SKM-1 (cell line): ENCODE measurements around the gene PLEKHG4B.

Experiments
- DNase-seq: peaks from one replicate; lab custom pipeline; 2025; ENCODE audit not compliant: unreplicated experiment; lab: John Stamatoyannopoulos, UW

PLEKHG4B gene

DNA sequence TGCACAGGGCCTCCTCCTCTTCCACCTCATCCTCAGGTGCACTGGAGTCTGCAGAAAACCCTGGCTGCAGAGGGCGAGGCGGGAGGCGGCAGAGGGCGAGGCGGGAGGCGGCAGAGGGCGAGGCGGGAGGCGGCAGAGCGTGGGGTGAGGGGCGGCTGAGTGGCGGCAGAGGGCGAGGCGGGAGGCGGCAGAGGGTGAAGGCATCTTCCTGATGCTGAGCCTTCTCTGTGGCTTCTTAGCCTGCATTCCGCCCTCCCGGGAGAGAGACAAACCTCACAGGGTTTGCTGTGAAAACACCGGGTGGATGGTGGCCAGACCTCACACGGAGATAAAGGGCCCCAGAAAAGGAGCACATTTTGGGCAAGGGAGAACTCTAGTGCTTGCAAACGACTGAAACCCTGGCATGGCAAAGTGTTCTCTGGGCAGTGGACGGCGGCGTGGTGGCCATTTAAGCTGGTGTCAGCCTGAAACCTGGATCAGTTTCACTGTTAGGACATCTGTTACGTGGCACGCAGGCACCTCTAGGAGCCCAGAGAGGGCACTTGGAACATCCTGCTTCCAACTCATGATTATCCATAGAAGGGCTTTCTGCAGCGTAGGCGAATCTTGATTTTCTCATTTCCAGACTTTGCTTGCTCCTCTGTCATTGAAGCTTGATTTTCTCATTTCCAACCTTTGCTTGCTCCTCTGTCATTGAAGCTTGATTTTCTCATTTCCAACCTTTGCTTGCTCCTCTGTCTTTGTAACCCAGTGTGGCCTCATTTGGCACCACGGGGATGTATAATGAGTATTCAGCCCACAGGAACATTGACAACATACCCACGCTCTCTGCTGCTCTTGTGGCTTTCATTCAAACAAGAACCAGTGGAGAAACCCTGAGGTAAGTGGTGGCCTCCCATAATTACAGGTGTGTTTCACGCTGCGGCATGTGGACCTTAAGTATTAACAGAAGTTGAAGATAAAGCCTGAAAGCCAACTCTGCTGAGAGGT, 16.3 kb upstream of the PLEKHG4B start:
- DNase-seq, result no peak

DNA sequence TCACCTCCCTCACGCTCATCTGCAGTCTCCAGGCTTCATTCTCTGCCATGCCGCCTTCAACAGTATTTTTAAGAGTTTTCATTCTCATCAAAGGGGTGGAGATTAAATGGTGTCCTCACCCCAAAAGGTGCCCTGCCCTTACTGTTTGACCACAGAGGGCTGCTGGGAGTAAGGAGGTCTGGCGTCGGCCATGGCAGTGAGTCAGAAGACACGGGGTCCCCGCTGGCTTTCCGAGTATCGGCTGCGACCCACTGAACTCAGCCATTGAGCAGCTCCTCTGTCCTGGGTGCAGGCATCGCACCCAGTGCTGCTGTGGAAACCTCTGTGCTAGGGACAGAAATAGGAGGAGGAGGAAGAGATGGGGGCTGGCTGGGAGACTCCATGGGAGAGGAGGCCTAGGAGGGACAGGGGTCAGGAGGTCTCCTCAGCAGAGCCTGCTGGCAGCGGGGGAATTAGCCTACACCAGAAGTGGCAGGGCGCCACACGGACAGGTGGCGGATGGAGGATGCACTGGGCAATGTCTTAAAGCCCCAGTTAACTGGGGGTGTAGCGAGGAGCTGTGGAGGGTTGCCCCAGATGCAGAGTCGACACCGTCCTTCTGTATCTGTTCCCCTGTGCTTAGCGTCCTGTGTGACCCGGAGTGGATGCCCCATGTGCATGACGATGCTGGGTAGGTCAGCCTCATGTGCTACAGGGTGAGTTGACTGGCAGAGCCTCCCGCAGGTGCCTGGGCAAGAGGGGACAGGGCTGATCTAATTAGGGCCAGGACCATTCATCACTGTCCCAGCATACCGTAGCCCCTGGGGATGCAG, 15.4 kb upstream of the PLEKHG4B start:
- no peak for DNase-seq

DNA sequence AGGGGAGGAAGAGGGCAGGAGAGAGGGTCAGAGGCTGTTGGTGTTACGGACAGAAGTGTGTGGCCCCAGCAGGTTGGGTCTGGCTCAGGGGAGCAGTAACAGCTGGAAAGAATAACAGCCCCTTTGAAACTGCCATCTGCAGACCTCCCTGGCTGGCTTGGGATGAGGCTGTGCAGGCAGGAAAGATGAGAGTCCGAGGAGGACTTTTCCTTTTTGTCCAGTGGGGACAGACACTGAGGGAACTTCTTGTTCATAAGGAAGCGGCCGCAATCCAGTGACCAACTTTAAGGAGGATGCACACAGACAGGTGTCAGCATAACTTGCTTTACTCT, 14.8 kb upstream of the PLEKHG4B start:
- no peak for DNase-seq

DNA sequence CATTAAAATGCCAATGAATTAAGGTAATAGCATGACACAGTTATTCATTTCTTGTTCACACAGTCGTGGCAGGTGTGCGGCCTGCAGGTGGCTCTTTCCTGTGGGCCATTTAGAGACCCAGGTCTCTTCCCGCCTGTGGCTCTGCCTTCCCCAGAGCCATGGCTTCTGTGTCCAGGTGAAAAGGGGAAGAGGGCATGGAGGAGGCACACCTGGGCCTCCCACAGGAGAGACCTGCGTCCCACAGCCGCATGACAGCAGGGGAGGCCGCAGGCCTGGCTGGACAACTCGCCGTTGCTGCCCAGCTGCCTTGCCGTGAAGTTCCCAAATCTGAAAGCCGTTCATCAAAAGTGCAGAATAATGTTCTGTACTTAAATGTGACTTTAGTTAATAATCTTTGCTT, 14.4 kb upstream of the PLEKHG4B start:
- no peak for DNase-seq

DNA sequence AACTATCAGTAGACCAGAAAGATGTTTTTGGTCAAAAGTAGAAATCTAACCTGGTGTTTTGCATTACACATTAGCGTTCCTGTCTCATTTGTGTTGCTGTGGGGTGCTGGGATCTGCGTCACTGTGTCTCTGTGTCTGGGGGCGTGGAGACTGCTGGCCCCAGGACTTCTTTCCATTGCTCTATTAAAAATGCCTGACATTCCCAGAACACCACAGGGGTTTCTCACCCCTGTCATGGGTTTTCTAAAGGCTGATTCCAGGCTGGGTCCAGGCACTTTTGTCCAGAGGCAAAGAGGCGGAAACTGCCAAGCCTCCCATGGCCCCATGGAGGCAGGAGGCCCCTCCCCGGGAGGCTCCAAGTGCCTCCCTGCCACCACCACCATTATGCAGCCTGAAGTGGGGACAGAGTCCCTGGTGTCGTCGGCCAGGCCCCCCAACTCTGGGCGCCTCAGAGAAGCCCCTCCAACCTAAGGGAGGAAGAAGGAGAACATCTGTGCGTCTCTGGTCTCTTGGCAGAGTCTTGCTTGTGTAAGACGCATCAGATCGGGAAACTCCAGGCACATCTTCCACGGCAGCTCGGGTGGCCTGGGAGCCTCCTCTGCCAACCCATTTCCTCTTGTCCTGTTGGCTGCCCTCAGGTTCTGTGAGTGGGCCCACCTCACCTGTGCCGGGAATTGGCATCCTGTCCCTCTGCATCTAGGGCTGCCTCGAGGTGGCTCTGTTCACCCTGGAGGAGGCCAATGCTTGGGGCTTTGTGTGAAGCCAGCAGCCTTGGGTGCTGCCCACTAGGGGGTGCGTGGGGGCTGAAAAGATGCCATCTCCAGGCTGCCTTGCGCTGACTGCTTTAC, 13.8 kb upstream of the PLEKHG4B start:
- no peak for DNase-seq

DNA sequence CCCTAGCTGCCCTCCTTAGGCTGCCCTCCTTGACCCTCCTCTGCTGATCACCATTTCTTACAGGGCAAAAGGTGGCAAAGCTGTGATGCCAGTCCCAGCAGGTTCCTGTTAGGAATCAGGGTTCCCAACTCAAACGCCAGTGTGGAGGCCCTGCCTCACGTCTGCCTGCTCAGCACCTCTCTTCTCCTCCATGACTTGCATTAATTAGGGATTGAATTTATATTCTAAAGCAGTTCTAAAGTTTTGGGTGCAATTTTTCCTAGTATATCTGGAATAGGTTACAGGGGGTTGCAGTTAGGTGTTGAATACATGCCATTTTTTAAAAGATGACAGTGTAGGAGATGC, 13.2 kb upstream of the PLEKHG4B start:
- DNase-seq, result no peak

DNA sequence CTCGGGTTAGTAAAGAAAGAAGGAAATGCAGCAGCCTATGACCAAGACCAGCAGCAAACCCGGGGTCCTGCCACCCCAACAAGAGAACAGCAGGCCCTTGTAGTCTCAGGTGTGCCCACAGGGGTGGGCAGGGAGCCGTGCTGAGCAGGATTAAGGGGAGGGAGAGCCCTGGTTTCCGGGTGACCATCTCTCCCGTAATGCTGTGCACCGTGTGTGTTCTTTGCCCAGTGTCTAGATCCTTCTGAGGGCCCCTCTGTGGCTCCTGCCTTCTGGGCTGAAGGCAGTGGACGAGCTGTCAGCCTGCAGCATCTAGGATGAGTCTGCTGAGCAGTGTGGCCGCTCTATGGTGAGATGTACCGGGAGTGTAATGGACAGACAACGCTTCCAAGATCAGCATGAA, 12.7 kb upstream of the PLEKHG4B start:
- DNase-seq, result no peak

DNA sequence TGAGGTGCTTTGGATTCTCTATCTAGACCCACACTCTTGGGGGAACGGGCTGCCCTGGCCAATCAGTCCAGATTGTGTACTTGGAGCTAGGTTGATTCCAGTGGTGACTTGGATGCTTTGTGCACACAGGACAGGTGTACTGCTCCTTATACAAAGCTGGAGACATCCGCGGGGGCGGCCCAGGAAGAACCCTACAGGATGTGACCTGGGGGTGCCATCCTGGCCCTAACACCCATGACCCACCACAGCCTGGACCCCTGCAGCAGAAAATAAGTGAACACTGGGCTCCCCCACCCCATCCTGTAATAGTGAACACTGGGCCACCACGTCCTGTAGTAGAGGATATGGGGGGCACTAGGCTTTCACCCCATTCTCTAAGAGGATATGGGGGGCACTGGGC, 12.1 kb upstream of the PLEKHG4B start:
- no peak for DNase-seq

DNA sequence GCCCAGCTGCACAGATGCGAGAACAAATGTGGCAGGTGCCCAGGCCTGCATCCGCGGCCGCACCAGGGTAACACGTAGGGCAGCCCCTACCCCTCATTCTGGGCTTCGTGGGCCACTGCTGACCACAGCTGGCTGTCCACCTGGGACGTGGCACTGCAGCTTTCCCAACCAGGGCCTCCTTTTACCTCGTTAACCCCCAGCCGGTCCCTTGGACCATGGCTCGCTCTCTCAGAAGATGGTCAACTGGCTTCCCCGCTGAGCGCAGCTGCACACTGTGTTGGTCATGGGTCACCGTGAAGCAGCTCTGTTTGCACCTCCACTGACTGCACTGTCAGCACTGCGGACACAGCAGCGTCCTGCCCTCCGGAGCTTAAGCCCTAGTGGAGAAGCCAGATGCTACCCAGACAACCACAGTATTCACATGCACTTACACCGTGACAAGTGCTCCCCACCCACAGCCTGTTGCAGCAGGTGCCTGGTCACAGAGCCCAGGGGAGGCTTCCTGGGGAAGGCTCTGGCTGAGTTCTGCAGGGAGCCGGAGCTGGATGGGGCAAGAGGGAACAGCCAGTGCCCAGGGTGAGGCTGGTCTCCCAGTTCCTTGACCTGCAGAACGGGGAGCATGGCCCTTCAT, 10.5 kb upstream of the PLEKHG4B start:
- DNase-seq, result no peak

DNA sequence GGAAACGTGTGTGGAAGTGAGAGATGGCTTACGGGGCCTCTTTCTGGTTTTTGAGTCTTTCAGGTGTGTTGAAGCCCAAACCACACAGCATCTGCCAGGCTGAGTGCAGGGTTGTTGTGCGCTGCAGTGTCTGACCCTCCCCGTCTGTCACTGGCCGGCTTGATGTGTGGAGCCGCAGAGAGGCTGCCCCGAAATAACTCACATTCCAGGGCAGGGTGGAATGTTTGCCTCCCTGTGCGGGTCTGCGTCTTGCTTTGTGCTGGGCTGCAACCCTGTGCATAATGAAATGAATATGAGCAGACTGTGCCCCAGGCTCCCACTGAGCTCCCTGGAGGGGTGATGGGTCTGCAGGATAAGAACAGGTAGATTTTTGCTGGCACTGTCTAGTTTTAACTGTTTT, 9.9 kb upstream of the PLEKHG4B start:
- no peak for DNase-seq

DNA sequence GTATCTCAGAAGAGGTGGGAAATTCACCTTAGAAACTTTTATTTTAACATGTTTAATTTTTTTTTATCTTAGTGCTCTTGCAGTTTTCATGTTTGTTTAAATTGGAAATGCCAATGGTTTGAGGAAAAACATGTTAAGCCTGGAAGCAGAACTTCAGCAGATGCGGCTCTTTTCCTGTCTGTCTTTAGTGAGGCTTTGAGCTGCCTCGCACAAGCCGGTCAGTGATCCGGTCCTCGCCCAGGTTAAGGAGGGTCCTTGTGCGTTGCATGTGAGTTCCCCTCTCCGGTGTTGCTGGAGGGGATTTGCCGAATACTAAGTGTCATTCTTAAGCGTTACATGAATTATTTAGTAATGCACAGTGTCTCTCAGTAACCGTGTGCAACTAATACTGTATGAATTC, 9.4 kb upstream of the PLEKHG4B start:
- no peak for DNase-seq

DNA sequence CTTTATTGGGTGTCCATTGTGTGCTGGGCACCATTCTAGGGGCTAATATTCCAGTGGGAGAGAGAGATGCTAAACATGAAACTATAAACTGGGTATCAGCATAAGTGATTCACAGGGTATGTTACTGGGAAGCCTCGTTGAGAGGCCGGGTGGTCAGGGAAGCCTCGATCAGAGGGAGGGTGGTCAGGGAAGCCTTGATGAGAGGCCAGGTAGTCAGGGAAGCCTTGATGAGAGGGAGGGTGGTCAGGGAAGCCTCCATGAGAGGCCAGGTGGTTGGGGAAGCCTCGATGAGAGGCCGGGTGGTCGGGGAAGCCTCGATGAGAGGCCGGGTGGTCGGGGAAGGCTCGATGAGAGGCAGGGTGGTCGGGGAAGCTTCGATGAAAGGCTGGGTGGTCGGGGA, 8.9 kb upstream of the PLEKHG4B start:
- DNase-seq, result no peak

DNA sequence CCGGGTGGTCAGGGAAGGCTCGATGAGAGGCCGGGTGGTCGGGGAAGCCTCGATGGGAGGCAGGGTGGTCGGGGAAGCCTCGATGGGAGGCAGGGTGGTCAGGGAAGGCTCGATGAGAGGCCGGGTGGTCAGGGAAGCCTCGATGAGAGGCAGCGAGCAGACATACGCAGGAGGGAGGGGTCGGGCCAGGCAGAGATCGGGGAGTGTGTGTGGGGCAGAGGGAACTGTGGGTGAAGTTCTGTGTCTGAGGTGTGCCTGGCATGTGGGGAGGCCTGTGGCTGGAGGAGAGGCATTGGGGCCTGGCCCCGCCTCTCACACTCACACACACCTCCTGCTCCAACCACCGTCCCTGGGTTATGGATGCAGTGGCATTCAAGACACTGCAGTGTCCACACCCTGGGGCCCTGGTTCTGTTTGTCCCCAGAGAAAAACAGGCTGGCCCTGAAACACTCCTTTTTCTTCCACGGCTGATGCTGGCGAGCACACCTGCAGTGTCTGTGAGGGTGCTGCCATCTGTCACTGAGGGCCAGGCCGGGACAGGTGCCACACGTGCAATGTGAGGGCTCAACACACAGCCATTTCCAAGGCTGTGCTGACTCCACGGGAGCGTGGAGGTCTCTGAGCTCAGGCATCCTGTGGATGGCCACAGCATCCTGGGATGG, 6.5 kb upstream of the PLEKHG4B start:
- DNase-seq, result no peak

DNA sequence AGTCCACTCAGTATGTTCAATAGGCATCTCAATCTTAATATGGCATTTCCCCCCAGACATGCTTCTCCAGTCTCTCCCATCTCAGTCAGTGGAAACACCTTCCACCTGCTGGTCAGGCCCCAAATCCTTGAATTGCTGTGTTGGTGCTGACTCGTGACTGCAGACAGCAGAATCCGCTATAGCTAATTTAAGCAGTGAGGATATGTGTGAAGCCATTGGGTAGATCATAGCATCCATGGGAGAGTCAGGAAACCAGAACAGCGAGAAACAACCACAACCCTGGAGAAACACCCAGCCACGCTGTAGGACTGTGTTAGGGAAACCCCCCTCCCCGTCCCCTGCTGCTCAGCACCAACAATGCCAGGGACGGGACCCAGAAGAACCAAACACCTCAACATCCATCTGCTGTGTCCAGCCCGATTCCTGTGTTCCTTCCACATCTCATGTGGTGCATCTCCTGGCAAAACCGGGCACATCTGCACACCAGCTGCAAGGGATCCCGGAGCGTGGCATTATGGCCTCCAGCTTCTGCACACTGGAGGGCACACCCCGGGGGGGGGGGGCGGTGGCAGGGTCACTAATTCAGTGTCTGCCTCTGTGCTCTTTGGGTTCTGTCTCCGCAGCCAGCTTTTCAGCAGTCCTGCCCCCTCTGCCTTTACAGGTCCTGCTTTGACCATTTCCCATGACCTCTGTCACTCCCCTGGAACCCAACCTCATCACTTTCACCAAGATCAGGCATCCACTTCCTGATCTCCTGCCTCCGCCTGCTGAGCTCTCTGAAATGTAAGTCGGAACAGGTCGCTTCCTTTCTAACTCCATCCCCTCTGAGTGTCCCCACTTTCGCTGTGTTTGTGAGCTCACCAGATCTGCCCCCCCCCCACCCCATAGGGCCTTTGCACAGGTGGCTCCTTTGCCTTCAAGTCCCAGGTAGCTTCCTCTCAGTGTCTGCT, 2.4 kb upstream of the PLEKHG4B start:
- DNase-seq, result no peak

DNA sequence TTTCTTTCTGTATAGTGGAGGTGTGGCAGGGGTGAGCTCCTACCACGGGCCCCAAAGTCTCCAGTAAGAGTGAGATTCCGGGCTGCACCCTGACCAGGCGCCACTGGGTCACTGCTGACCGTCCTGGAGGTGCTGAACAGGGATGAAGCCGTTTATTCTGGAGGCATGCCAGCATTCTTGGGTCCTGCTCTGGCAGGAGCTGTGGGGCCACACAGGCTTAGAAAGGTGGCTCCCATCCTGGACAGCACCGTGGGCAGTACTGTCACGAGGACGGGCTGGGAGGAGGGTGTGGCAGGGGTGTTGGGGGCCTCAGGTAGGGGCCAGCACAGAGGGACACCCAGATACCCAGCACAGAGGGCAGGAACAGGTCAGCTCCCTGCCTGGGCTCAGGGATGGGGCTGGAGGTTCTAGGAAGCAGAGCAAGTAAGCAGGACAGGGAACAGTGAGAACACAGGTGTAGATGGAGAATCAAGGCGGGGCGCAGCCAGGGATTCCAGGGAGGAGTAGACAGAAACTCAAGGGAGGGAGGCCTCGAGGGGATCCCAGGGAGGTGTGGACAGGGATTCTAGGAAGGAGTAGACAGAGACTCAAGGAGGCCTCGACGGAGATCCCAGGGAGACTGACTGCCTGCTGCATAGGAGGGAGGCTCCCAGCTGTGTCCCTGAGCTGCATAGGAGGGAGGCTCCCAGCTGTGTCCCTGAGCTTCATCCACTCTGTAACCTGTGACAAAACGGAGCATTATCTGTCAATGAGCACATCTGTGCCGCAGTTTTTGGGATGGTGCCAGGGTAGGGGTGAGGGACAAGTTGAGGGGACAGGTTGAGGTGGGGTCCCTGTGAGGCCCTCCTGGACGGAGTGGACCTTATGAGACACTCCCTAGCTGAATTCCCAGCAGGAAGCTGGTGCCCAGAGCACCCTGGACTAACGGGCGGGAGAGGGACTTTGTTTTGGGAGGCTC, 1.1 kb upstream of the PLEKHG4B start:
- DNase-seq, result no peak

DNA sequence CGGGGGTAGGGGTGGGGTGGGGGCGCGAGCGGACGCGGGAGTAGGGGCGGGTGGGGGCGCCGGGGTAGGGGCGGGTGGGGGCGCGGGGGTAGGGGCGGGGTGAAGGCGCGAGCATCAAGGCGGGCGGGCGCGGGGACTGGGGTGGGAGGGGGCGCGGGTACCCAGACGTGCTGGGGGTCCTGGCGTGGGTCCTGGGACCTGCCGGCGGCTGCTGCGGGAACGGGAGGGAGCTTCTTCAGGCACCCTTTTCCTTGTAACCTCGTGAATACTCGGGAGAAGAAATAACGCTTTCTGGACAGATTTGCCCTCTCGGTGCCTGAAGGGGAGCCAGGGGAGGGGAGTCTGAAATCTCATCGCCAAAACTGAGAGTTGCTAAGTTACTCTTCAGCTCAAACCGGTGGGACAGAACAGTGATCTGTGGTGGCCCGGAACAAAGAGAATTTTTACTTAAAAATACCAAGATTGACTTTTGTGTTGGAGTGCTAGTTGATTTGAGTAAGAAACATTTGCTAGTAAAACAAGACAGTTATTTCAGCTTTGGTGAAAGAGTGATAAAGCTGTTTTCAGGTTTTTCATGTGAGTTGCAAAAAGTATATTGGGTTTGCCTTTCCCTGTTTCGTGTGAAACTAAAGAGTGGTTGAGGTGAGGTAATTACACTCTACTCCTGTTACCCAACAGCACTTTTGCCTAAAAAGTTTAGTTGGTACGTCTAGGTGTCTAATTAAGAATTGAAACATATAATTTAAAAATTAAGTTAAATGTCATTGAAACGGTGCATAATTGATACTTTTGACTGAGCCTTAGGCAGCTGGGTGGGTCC, 643 bp downstream of the PLEKHG4B start:
- no peak for DNase-seq

DNA sequence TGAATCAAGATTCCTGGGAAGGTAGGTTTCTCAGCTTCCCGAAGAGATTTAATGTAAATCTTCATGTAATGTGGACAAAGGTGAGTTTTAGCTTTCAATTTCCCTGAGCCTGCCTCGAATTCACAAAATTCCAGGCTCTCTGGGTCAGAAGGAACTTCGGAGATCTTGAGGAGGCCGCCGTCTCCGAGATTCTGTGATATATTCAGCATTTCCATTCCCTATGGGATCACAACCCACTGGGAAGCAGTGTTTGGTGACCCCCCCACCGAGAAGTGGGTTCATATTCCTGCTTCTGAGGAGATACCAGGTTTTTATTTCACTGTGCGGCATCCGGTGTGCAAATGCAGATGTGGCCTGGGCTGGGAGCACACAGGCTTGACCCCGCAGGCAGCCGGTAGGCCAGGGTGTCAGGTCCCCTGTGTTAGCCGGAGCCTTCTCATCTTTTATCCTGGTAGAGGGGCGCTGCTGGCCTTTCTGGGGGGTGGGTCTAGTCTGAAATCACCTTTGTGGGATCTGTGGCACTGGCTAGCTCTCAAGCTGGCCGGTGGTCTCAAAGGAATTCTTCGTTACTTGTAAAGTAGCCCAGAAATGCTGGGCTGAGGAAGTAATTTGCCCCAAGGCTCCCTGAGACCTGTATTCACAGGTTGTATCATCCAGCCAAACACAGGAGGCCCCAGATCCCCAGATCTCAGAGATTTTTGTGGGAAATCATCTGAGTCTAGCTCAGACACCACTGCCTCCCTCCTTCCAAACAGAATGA, 1.4 kb downstream of the PLEKHG4B start:
- DNase-seq, result no peak
